Muscle layer of duodenum (tissue), 2 donors: ENCODE data around the gene DNAJC16.
A peak's percentile ranks its signal among the peaks of the same experiment; 100 is the strongest.
"Not testable (repeated sequence)": the region's sequence is repeated elsewhere in the genome, so short reads cannot be mapped to it uniquely, and the experiment has no call there.

Experiments
- H3K27ac ChIP-seq: one replicate; pipeline ENCODE4 v1.7.0; 2013; ENCODE audit warnings: mild to moderate bottlenecking, low read length
- H3K27me3 ChIP-seq: one replicate; pipeline ENCODE4 v1.7.0; 2013; ENCODE audit warnings: low read depth, mild to moderate bottlenecking, control low read depth, low read length
- H3K36me3 ChIP-seq, 2 donors: one replicate each; pipeline ENCODE4 v1.7.0; 2013; ENCODE audit warnings: low read length in 2 of 2, control low read depth in 1 of 2, mild to moderate bottlenecking in 1 of 2; ENCODE audit not compliant: insufficient read depth in 2 of 2, control insufficient read depth in 1 of 2
- H3K4me1 ChIP-seq, 2 donors: one replicate each; pipeline ENCODE4 v1.7.0; 2013; ENCODE audit warnings: low read length in 2 of 2, mild to moderate bottlenecking in 2 of 2, control low read depth in 1 of 2, moderate library complexity in 1 of 2; ENCODE audit not compliant: insufficient read depth in 2 of 2, control insufficient read depth in 1 of 2
- H3K4me3 ChIP-seq, 2 donors: one replicate each; pipeline ENCODE4 v1.7.0; 2013; ENCODE audit warnings: low read length in 2 of 2, low read depth in 1 of 2, mild to moderate bottlenecking in 1 of 2
- H3K9me3 ChIP-seq, 2 donors: one replicate each; pipeline ENCODE4 v1.7.0; 2013; ENCODE audit warnings: low read length in 2 of 2, control low read depth in 1 of 2, mild to moderate bottlenecking in 1 of 2; ENCODE audit not compliant: control insufficient read depth in 1 of 2
- donor health status: healthy.

The DNAJC16 gene

DNA sequence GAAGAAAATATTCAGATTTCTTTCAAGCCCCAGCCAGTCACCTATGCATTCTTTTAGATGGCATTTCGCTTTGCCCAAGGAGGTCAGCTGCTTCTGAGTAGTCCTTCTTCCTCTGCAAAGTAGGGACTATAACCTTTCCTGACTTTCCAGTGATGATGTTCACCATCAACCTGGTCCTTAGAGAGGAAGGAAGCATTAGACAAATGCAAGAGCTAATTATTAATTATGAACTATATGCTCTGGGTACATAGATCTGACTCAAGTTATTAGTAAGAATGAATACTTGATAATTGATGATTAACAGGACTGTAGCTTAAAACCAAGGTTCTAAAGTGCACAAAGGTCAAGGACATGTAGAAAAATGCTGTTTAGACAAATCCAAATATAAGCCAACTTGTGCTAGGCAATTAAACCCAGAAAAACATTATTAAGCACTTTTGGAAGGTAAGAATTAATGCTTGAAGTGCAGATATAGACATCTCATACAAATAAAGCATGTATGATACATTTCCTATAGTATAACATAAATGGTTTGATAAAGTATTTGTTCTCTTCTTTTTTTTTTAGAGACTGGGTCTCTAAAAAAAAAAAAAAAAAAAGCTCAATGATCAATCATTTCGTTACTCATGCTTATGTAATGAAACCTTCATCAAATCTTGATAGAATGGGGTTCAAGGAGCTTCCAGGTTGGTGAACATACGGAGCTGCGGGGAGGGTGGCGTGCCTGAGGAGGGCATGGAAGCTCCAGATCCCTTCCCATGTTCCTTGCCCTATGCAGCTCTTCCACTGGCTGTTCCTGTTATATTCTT is 69.4 kb downstream of the DNAJC16 start:
- no peak overlapping the region for H3K4me3 ChIP-seq
- H3K9me3 ChIP-seq: no peaks in the 10 kb centered on the region
- H3K27me3 ChIP-seq: no peaks in the 10 kb centered on the region
- peaks cover 0 to 5% of the 10 kb centered on the region in 2 donors for H3K4me1 ChIP-seq
- H3K36me3 ChIP-seq: no peaks in the 10 kb centered on the region
- no peak overlapping the region for H3K27ac ChIP-seq

DNA sequence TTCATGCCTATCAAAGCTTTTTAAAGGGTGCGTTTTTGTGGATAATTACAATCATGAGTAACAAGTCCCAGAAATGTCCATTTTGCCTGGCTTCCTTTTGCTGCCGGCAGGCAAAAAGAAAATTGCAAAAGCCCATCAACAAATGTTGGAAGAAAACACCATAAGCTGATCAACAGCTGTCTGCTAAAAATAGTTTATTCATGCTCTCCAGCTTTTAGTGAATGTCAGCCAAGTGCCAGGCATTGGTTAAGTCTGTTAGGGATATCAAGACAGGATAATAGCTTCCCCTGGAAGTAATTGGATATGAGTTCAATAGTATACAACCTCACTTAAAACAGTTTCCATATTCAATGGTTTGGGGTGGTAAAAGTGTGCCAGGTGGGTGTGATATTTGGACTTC is 71.8 kb downstream of the DNAJC16 start:
- H3K9me3 ChIP-seq: no peaks in the 10 kb centered on the region
- no peaks in the 10 kb centered on the region for H3K36me3 ChIP-seq
- no peak overlapping the region for H3K27ac ChIP-seq
- peaks cover 0 to 5% of the 10 kb centered on the region in 2 donors for H3K4me1 ChIP-seq
- H3K4me3 ChIP-seq: no peak overlapping the region
- no peaks in the 10 kb centered on the region for H3K27me3 ChIP-seq

DNA sequence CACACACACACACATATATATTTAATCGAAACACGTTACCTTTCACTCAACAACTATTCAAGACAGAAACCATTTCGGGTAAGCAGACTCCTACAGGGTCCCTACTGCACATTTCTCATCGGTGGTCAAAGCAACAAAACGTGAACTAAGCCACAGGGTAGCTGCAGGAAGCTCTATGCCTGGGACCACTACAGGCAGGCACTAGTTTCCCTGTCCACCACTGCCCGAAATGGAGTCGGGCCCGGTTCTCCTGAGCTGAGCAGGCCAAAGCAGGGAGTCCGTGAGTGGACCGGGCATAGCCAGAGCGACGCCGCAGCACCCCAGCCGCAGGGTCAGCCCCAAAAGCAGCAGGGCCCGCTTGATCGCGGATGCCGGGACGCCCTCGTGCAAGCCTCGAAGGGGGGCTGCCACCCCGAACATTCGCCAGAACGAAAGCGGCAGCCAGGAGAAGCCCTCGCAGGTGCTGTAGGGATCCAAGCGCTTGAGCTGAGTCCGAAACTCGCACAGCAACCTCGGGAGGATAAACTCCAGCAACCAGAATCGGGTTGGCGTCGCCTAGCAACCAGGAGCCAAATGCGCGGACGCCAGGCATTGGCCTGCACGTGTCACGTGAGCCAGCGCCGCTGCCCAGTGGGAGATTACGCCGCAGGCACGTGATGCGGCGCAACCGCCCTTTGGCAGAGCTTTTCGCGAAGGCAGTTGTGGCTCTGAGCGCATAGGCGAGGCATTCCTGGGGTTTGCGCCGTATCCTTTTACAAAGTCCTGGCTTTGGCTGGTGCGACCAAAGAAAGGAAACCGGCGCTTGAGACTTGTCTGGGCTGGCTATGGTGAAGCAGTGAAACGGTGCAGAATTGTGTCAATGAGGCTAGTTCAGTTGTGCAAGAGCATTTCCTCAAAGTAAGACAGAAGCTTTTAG is 76.7 kb downstream of the DNAJC16 start:
- Histone ChIP-seq H3K4me3 (peak overlapping the region; percentile 81 to 92), H3K36me3 (no peaks in the 10 kb centered on the region), H3K27me3 (no peaks in the 10 kb centered on the region), H3K9me3 (no peaks in the 10 kb centered on the region), H3K27ac (peak overlapping the region; percentile 77), H3K4me1 (no peaks in the 10 kb centered on the region)

DNA sequence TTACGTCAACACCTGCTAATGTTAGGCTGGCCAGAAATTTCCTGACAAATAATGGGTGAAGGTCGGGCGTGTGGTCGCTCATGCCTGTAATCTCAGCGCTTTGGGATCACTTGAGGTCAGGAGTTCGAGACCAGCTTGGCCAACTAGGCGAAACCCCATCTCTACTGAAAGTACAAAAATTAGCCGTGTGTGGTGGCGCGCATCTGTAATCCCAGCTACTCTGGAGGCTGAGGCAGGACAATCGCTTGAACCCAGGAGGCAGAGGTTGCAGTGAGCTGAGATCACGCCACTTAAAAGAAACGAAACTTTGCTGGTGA is 77.3 kb downstream of the DNAJC16 start:
- Histone ChIP-seq H3K27ac (peak overlapping the region; percentile 73), H3K4me3 (peak overlapping the region; percentile 81 to 92)
- not testable (repeated sequence) for H3K4me1 ChIP-seq

DNA sequence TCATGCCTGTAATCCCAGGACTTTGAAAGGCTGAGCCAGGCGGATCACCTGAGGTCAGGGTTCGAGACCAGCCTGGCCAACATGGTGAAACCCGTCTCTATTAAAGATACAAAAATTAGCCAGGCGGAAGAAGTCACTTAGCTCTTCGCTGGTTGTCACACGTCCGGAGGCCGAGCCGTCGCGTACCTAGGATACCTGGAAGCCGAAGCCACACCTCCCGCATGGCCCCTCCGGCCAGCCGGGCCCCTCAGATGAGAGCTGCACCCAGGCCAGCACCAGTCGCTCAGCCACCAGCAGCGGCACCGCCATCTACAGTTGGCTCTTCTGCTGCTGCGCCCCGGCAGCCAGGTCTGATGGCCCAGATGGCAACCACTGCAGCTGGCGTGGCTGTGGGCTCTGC is 77.8 kb downstream of the DNAJC16 start:
- H3K9me3 ChIP-seq, H3K27me3 ChIP-seq, H3K36me3 ChIP-seq, H3K27ac ChIP-seq, H3K4me1 ChIP-seq, H3K4me3 ChIP-seq: not testable (repeated sequence)

More for the DNA sequence above, 77.3 kb downstream of the DNAJC16 start:
- not testable (repeated sequence) for H3K27me3 ChIP-seq, H3K36me3 ChIP-seq, H3K9me3 ChIP-seq

DNA sequence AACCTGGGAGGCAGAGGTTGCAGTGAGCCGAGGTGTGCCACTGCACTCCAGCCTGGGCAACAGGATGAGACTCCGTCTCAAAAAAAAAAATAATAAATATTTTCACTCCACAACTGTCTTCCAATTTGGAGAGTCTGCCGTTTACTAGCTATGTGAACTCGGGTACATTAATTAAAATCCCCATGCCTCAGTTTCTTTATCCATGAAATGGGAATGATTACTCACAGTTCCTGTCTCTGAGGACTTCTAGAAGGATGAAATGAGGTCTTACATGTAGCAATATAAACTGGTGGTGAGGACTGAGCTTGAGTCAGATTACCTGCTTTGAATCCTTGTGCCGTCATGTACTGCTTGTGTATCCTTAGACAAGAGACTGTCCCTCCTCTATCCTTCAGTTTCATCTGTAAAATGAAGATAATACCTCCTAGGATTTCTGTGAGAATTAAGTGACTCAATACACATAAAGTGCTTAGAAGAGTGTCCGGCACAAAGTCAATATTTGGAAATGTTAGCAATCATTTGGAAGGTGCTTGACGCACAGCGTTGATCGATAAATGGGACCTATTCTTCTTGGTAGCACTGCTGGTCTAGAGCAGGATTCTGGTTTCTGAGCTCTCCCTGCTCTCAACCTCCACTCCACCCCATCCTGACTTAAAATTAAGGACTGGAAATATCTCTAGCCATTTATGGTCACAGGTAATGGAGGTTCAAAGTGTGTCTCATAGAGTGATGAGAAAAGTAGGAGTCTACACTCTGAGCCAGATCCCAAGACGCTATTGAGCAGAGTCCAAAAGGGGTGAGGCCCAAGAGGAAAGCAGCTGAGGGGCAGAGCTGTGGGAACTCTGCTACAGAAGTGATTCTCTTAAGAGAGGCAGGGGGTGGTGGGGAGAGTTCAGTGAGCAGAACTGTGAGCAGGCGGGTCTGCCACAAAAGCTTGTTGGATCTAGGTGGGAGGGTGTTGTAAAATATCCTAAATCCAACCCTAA is 79.0 kb downstream of the DNAJC16 start:
- Histone ChIP-seq H3K4me3 (no peak overlapping the region), H3K27me3 (no peaks in the 10 kb centered on the region), H3K27ac (no peak overlapping the region), H3K9me3 (no peaks in the 10 kb centered on the region), H3K4me1 (no peaks in the 10 kb centered on the region), H3K36me3 (no peaks in the 10 kb centered on the region)

DNA sequence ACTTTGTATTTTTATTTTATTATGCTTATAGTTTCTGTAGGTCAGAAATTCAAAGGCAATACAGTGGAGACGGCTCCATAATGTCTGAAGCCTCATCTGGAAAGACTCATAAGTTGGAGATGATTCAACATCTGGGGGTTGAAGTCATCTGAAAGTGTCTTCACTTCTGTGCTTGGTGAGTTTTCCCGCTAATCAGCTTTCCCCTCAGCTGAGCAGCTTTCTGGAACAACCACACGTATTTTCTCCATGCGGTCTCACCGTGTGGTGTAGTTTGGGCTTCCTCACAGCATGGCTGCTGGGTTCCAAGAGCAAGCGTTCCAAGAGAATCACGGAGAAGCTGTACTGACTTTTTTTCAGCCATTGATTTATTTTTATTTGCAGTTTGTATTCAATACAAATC is 83.0 kb downstream of the DNAJC16 start:
- Histone ChIP-seq H3K4me1 (no peaks in the 10 kb centered on the region), H3K4me3 (no peak overlapping the region), H3K27me3 (no peaks in the 10 kb centered on the region), H3K27ac (no peak overlapping the region), H3K36me3 (no peaks in the 10 kb centered on the region), H3K9me3 (no peaks in the 10 kb centered on the region)

DNA sequence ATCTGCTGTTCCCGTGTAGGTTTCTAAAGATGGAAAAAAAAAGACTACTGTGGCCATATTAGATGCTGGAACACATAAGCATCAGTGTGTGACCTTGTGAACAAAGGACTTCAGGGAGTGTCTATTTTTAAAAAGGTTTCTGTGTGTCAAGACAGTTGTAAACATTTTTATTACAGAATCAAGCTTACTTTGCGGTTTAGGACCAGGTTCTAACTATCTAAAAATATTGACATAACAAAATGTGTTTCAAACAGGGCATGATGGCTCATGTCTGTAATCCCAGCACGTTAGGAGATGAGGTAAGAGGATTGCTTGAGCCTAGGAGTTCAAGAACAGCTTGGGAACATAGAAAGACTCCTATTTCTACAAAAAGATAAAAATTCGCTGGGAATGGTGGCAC is 83.5 kb downstream of the DNAJC16 start:
- Histone ChIP-seq H3K4me1 (no peaks in the 10 kb centered on the region), H3K36me3 (no peaks in the 10 kb centered on the region), H3K9me3 (no peaks in the 10 kb centered on the region), H3K27ac (no peak overlapping the region), H3K27me3 (no peaks in the 10 kb centered on the region), H3K4me3 (no peak overlapping the region)

DNA sequence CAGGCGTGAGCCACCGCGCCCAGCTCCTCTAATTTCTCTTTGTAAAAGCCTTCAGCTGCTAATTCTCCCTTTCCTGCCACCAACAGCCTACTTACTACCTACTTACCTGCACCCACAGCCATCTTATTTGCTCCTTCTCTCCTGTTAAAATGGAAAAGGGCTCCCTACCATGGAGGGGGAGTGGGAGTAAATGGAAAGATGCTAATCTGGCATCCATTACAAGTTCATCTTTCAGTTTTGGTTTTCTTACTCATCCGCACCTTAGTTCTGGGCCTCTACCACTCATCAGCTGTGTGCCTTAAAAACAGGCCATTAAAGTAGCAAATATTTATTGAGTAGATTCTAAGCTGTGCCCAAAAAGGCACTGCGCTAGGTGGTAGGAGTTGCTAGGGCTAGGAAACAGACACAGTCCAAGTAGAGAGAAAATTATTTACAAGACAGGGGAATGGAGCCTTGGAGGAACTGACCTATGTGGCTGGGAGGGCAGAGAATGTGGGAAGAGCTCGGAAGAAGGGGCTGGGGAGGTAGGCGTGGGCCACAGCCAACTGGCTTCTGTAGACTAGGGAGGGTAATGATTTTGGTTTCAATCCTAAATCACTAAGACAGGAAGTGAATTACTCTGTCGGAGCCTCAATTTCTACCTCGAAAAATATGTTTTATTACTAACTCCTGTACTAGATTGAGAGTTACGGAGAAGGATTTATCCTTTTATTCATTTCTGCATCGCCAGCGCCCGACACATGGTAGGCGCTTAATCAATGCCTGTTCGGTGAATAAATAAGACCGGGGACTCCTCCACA is 89.9 kb downstream of the DNAJC16 start:
- Histone ChIP-seq H3K4me3 (peak overlapping the region; percentile 86 to 98), H3K27me3 (no peaks in the 10 kb centered on the region), H3K27ac (peak overlapping the region; percentile 93), H3K9me3 (no peaks in the 10 kb centered on the region), H3K4me1 (peaks cover 16 to 36% of the 10 kb centered on the region in 2 donors), H3K36me3 (peaks cover 0 to 8% of the 10 kb centered on the region in 2 donors)
